ENCODE data around the gene PMP22. TPM values are rescaled to one million over a fixed set of nuclear protein-coding genes. Genes with fewer than 3 reads are reported as not detected.

The PMP22 gene
- total and polyA plus RNA-seq, 2 donors (not counting 3 experiments of a cell fraction or from before 2014, with no cell fraction given), result 67.2 to 103 TPM

GRCh38 chr17:15273141-15273793 lies 8.1 kb upstream of the PMP22 start:
- no peaks in the 10 kb centered on the region for H3K9me1 ChIP-seq (replicated peaks; ENCODE audit: control insufficient read depth, extremely low read depth, insufficient read depth, low read length)
- H3K4me2 ChIP-seq (ENCODE audit: insufficient read depth, low read length), result no peak overlapping the region
- no peak overlapping the region for H3K9ac ChIP-seq (replicated peaks; ENCODE audit: extremely low read depth, insufficient read depth, low read length)
- TF ChIP-seq FOS (IDR thresholded peaks at IDR 0.05; ENCODE audit: borderline replicate concordance, insufficient read depth, low read length) (no peak), POLR2AphosphoS5 (IDR thresholded peaks at IDR 0.05; ENCODE audit: insufficient read depth, low read depth, low read length) (no peak), CTCF (IDR thresholded peaks at IDR 0.05; ENCODE audit: extremely low read depth in 1 of 2, insufficient read depth in 1 of 2, low read depth in 1 of 2, low read length in 2 of 2) (no peak), MAX (IDR thresholded peaks at IDR 0.05; ENCODE audit: insufficient read depth, insufficient read length) (no peak), GATA2 (IDR thresholded peaks at IDR 0.05; ENCODE audit: insufficient read depth, insufficient read length, low read depth, low read length) (no peak), POLR2A (IDR thresholded peaks at IDR 0.05; ENCODE audit: low read depth, low read length) (no peak), MYC (IDR thresholded peaks at IDR 0.05; ENCODE audit: low read depth, low read length) (no peak), JUN (IDR thresholded peaks at IDR 0.05; ENCODE audit: borderline replicate concordance, insufficient read depth, insufficient read length, low read depth) (no peak), EZH2 (IDR thresholded peaks at IDR 0.05; ENCODE audit: borderline replicate concordance, low read depth, low read length, severe bottlenecking) (no peak)
- intact Hi-C loops (cut with micrococcal nuclease) (no loop called here), dilution Hi-C loops (cut with MboI; ENCODE audit: extremely low pct_ligation_motif_present, low sequenced_read_pairs) (no loop called here)
- BruUV-seq (replicated peaks), result no TSS peak
- H3K27ac ChIP-seq (ENCODE audit: insufficient read depth, low read depth, low read length), result no peak overlapping the region
- H4K20me1 ChIP-seq (replicated peaks; ENCODE audit: control insufficient read depth, extremely low read depth, insufficient read depth, low read length), result no peaks in the 10 kb centered on the region
- FAIRE-seq (no peak), DNase-seq (ENCODE audit: low read depth, low spot score) (no peak)
- H3K27me3 ChIP-seq (ENCODE audit: control insufficient read depth in 2 of 2, insufficient read depth in 2 of 2, low read length in 2 of 2), result peaks cover 0 to 2% of the 10 kb centered on the region in 2 experiments
- no peak overlapping the region for H3K4me3 ChIP-seq (replicated peaks in 1 of 3; ENCODE audit: insufficient read depth in 1 of 3, low read depth in 1 of 3, low read length in 3 of 3)
- CTCF ChIA-PET, result interaction anchor here (2.8 kb wide), 1 partner anchor 229 kb away, joined by 10 read pairs; no protein-coding TSS in a partner anchor
- H3K9me3 ChIP-seq (replicated peaks; ENCODE audit: control insufficient read depth, insufficient read depth, low read length), result no peaks in the 10 kb centered on the region
- no peaks in the 10 kb centered on the region for H3K79me2 ChIP-seq (ENCODE audit: control insufficient read depth, insufficient read depth, low read length)
- POLR2A ChIA-PET, result no interaction called here
- no peaks in the 10 kb centered on the region for H3K4me1 ChIP-seq (ENCODE audit: control insufficient read depth, extremely low read depth, insufficient read depth, low read length)
- H2AFZ ChIP-seq (ENCODE audit: low read depth, low read length), result no peak overlapping the region
- H3K36me3 ChIP-seq (ENCODE audit: control insufficient read depth in 2 of 2, extremely low read depth in 1 of 2, insufficient read depth in 2 of 2, low read length in 2 of 2), result no peaks in the 10 kb centered on the region
